ENCODE measurements around the gene GPR156.
"Not testable (repeated sequence)": the region's sequence is repeated elsewhere in the genome, so short reads cannot be mapped to it uniquely, and the experiment has no call there.

The GPR156 gene

GRCh38 chr3:120284747-120285507 is at the start of gene GPR156:
Gene GPR156 (minus strand): TSS chr3:120285222. CDS start chr3:120244098, 41,124 bp downstream.
- peak; percentile 63 for DNase-seq (ENCODE audit: low spot score)

- DNase-seq (ENCODE audit: low spot score), result no peak
Observed at GRCh38 chr3:120332646-120333045, 47.6 kb upstream of the GPR156 start.

GRCh38 chr3:120331076-120331475 is 46.1 kb upstream of the GPR156 start:
- no peak for DNase-seq (ENCODE audit: low spot score)

- no peak for DNase-seq (ENCODE audit: low spot score)
Observed at GRCh38 chr3:120326784-120327183, 41.8 kb upstream of the GPR156 start.

GRCh38 chr3:120324190-120324589 is 39.2 kb upstream of the GPR156 start:
- no peak for DNase-seq (ENCODE audit: low spot score)

- not testable (repeated sequence) for DNase-seq (ENCODE audit: low spot score)
Observed at GRCh38 chr3:120323761-120324160, 38.7 kb upstream of the GPR156 start.

- no peak for DNase-seq (ENCODE audit: low spot score)
Observed at GRCh38 chr3:120311863-120312794, 27.1 kb upstream of the GPR156 start.

- DNase-seq (ENCODE audit: low spot score), result no peak
Observed at GRCh38 chr3:120306519-120307455, 21.8 kb upstream of the GPR156 start.

- DNase-seq (ENCODE audit: low spot score), result no peak
Observed at GRCh38 chr3:120304616-120305015, 19.6 kb upstream of the GPR156 start.

- no peak for DNase-seq (ENCODE audit: low spot score)
Observed at GRCh38 chr3:120302361-120302760, 17.3 kb upstream of the GPR156 start.

- DNase-seq (ENCODE audit: low spot score), result no peak
Observed at GRCh38 chr3:120300971-120301370, 15.9 kb upstream of the GPR156 start.

GRCh38 chr3:120299403-120299802 is 14.4 kb upstream of the GPR156 start:
- DNase-seq (ENCODE audit: low spot score), result no peak

GRCh38 chr3:120298996-120299395 is 14.0 kb upstream of the GPR156 start:
- no peak for DNase-seq (ENCODE audit: low spot score)

GRCh38 chr3:120291552-120291951 is 6.5 kb upstream of the GPR156 start:
- DNase-seq (ENCODE audit: low spot score), result not testable (repeated sequence)

- DNase-seq (ENCODE audit: low spot score), result no peak
Observed at GRCh38 chr3:120289636-120290035, 4.6 kb upstream of the GPR156 start.

GRCh38 chr3:120286465-120286864 is 1.4 kb upstream of the GPR156 start:
- DNase-seq (ENCODE audit: low spot score), result no peak

GRCh38 chr3:120285508-120285841 is 453 bp upstream of the GPR156 start:
- DNase-seq (ENCODE audit: low spot score), result no peak

- no peak for DNase-seq (ENCODE audit: low spot score)
Observed at GRCh38 chr3:120281261-120281660, 3.8 kb downstream of the GPR156 start.

- no peak for DNase-seq (ENCODE audit: low spot score)
Observed at GRCh38 chr3:120280566-120280965, 4.5 kb downstream of the GPR156 start.

- no peak for DNase-seq (ENCODE audit: low spot score)
Observed at GRCh38 chr3:120280026-120280425, 5.0 kb downstream of the GPR156 start.

GRCh38 chr3:120276767-120277166 is 8.3 kb downstream of the GPR156 start:
- DNase-seq (ENCODE audit: low spot score), result no peak

- DNase-seq (ENCODE audit: low spot score), result no peak
Observed at GRCh38 chr3:120275618-120276017, 9.4 kb downstream of the GPR156 start.

Measured in ecto neural progenitor cell (in vitro differentiated cells).